Prostate gland (tissue), 2 donors: Measurements from ENCODE around the gene CACNA1E.

ENCODE experiments used
- POLR2A ChIP-seq: fragments of 450-650 bp; IDR thresholded peaks from one replicate; pipeline ENCODE4 v1.6.1; 2016; ENCODE audit warnings: antibody characterized with exemption, mild to moderate bottlenecking
- POLR2AphosphoS5 ChIP-seq: sonication (generic); formaldehyde crosslinking; IDR thresholded peaks from one replicate; pipeline ENCODE4 v1.6.1; 2017; ENCODE audit warnings: antibody characterized with exemption
- TF ChIP-seq, protein P1 (sequence below), 4 experiments: fragments of 200-600 bp in 2 of 4; fragments of 450-650 bp in 2 of 4; sonication (generic) in 2 of 4; IDR thresholded peaks; 1 replicate in 3 of 4; 2 replicates in 1 of 4; pipeline ENCODE4 v1.5.1; 2016 to 2019; ENCODE audit warnings: antibody characterized with exemption in 4 of 4, mild to moderate bottlenecking in 2 of 4, moderate library complexity in 2 of 4

DNA sequence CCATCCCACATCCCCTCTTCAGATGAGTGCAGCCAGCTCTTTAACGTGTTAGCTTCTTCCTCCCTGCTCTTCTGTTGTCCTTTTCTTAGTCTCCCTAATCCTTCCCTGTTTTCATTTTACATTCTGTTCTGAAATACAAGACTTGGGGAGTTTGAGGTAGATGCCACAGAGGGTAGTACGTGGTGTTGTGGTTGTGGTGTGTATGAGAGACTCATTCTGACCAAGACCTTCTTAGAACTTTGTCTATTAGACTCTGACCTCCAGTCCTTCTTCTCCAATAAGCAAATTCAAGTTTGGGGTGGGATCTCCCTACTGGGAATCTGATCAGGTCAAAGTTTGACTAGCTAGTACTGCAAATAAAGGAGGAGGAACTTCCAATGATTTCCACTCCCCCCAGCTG lies 39.5 kb downstream of the CACNA1E start:
- no peak for TF ChIP-seq POLR2AphosphoS5
- TF ChIP-seq, protein P1, sequence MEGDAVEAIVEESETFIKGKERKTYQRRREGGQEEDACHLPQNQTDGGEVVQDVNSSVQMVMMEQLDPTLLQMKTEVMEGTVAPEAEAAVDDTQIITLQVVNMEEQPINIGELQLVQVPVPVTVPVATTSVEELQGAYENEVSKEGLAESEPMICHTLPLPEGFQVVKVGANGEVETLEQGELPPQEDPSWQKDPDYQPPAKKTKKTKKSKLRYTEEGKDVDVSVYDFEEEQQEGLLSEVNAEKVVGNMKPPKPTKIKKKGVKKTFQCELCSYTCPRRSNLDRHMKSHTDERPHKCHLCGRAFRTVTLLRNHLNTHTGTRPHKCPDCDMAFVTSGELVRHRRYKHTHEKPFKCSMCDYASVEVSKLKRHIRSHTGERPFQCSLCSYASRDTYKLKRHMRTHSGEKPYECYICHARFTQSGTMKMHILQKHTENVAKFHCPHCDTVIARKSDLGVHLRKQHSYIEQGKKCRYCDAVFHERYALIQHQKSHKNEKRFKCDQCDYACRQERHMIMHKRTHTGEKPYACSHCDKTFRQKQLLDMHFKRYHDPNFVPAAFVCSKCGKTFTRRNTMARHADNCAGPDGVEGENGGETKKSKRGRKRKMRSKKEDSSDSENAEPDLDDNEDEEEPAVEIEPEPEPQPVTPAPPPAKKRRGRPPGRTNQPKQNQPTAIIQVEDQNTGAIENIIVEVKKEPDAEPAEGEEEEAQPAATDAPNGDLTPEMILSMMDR (IDR thresholded peaks at IDR 0.05), result no peak
- no peak for TF ChIP-seq POLR2A
